AML-193 (cell line): Measurements from ENCODE around the gene KLHL18.

Experiments
- DNase-seq, 2 experiments: peaks; one replicate each; lab custom pipeline; 2025; lab: John Stamatoyannopoulos, UW

Gene KLHL18

DNA sequence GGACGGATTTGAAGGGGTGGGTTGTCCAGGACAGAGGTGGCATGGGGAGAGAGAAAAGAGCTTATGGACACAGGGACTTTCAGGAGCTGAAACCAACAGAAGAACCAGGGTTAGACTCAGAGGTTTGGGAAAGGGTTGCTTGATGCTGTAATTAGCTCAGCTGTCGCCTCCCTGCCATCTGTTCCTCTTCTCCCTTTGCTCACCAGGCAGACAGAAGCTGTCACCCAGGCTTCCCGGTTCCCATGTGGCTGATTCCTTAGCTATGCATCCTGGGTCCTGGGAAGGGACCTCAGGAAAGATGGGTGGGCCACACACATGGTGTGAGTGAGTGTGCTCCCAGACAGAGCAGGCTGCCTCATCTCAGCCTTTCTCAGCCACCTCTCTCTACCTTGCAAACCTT lies 112.1 kb downstream of the KLHL18 start:
- no peak for DNase-seq
